GM13976 (cell line): ENCODE data around the gene BRD7.

Source experiments
- DNase-seq: peaks from one replicate; pipeline ENCODE4 v3.0.0; 2012; ENCODE audit warnings: low spot score
- CTCF ChIP-seq: IDR thresholded peaks from 2 replicates; pipeline ENCODE4 v1.5.1; 2012; ENCODE audit warnings: borderline replicate concordance, mild to moderate bottlenecking; ENCODE audit not compliant: insufficient read depth; ENCODE audit errors: extremely low read depth, missing control alignments, control extremely low read depth
- in situ Hi-C: fragments of 300-500 bp; cut with MboI; formaldehyde crosslinking; loops from one replicate; pipeline ENCODE4 v1.12.0; 2022; ENCODE audit warnings: low sequenced_read_pairs, mixed read lengths, inconsistent platforms; ENCODE audit not compliant: unreplicated experiment

The BRD7 gene

GRCh38 chr16:50381679-50382440, 13.1 kb upstream of the BRD7 start:
- no peak for DNase-seq
- in situ Hi-C loops, result loop anchor here (25.0 kb wide), 1 partner anchor 430 kb away; no protein-coding TSS in a partner anchor
- TF ChIP-seq CTCF, result peak; percentile 7

- no peak for DNase-seq
- in situ Hi-C loops, result loop anchor here (25.0 kb wide), 1 partner anchor 434 kb away; no protein-coding TSS in a partner anchor
- no peak for TF ChIP-seq CTCF
These were observed 9.6 kb upstream of the BRD7 start for GRCh38 chr16:50378417-50378816.

- no peak for TF ChIP-seq CTCF
- in situ Hi-C loops, result loop anchor here (25.0 kb wide), 1 partner anchor 435 kb away; no protein-coding TSS in a partner anchor
- no peak for DNase-seq
These were observed 8.2 kb upstream of the BRD7 start for GRCh38 chr16:50377001-50377400.

GRCh38 chr16:50373780-50374179, 5.0 kb upstream of the BRD7 start:
- no peak for DNase-seq
- in situ Hi-C loops, result no loop called here
- no peak for TF ChIP-seq CTCF

DNA sequence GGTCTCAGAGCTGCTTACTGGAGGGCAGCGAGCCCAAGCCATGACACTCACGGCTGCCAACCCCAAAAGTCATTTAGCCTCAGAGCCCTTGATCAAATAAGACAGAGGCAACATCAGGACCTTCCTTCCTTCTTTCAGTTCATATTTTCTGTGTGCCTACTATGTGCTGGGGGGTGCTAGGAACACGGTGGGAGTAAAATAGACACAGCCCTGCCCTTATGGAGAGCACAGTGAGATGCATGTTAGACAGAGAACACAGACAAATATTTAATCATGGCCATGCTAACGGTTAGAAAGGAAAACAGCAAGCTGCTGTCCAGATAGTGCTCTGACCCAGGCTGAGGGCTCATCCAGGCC, 4.5 kb upstream of the BRD7 start:
- TF ChIP-seq CTCF, result no peak
- no peak for DNase-seq
- in situ Hi-C loops, result no loop called here

GRCh38 chr16:50372611-50373344, 4.0 kb upstream of the BRD7 start:
- no peak for TF ChIP-seq CTCF
- no peak for DNase-seq
- in situ Hi-C loops, result no loop called here
